HG03432 (cell line): ENCODE results near the gene WAC.
A peak's percentile ranks its signal among the peaks of the same experiment; 100 is the strongest.

Source experiments
- ATAC-seq: cut with Tn5 transposase; IDR thresholded peaks from one replicate; pipeline ENCODE4 v1.9.1; 2021; ENCODE audit warnings: mild to moderate bottlenecking, moderate library complexity; ENCODE audit not compliant: unreplicated experiment

WAC gene

GRCh38 chr10:28530751-28531150, 2.2 kb upstream of the WAC start:
- no peak for ATAC-seq

DNA sequence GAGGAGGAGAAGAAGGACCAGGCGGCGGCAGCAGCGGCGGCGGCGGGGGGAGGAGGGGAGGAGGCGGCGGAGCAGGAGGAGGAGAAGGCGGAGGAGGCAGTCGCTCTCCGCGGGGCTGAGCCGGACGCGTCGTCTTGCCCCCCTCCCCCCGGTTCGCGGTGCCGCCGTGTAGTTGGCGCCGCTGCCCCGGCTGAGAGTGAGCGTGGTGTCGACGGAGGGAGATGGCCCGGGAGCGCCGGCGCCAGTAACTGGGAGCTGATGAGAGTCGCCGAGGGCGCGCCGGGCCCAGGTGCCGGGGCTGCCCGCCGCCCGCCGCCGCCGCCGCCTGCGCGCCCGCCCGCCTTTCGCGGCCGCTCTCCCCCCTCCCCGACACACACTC, 257 bp downstream of the WAC start:
- peak; percentile 5 for ATAC-seq

DNA sequence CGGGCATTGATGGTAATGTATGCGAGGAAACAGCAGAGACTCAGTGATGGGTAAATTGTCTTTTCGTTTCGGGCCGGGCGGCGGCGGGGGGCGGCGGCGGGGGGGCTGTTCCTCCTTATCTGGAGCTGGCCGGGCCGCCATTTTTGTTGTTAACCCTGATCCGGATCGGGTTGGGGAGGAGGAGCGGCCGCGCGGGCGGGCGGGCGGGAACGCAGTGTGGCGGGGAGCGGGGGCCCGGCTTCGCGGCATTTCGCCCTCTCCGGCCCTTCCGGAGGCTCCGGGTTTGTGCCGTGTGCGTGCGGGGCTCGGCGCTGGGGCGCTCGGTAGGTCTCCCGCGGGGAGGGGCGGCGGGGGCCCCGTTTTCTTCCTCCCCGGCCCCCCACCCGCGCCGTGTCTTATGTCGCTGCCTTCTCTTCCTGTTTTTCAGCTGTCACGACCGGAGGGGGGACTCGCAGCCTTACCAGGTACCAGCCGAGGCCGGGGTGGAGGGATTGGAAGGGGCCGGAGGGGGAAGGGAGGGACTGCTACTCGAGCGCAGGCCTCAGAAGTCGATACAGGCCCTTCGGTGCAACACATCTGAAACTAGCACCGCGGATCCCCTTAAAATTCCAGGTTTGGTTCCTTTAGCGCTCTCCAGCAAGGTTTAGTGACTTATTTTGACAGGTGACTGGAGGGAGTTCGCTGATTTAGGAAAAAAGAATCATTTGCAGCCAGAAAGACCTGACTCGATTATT, 820 bp downstream of the WAC start:
- peak; percentile 24 for ATAC-seq

DNA sequence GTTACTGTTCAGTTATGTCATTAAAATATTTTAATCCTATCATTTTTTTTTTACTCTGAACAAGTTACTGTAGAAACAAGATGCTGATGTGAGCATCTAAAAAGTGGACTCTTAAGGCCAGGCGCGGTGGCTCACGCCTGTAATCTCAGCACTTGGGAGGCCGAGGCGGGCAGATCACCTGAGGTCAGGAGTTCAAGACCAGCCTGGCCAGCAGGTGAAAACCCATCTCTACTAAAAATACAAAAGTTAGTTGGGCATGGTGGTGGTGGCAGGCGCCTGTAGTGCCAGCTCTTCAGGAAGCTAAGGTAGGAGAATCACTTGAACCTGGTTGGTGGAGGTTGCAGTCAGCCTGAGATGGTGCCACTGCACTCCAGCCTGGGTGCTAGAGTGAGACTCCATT, 2.9 kb downstream of the WAC start:
- no peak for ATAC-seq

DNA sequence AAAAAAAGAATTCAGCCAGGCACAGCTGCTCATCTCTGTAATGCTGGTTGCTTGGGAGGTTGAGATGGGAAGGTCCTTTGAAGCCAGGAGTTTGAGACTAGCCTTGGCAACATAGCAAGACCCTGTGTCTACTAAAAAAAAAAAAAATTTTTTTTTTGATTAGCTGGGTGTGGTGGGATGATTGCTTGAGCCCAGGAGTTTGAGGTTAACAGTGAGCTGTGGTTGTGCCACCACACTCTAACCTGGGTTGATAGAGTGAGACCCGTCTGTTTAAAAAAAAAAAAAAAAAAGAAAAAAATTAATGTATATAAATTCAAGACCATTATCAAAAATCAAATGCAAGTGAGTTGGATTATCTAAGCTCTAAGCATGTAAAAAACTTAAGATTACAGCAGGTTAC, 5.7 kb downstream of the WAC start:
- ATAC-seq, result no peak

DNA sequence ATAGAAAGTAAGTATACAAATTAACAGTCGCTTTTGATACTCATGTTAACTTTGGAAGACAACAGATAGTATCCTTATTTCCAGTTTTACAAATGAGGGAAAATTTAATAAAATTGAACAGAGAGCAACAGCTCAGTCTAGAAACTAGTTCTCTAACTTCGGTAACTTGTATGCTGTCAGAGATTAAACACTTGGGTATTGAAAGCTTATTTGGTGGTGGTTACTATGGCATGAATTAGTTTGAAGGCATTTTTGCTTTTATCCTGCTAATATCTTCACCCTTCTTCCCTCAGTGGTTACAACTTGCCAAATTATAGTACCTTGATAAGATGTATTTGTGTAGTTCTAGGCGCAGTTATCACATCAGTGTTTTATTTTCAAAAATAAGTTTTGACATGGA, 7.2 kb downstream of the WAC start:
- ATAC-seq, result no peak

DNA sequence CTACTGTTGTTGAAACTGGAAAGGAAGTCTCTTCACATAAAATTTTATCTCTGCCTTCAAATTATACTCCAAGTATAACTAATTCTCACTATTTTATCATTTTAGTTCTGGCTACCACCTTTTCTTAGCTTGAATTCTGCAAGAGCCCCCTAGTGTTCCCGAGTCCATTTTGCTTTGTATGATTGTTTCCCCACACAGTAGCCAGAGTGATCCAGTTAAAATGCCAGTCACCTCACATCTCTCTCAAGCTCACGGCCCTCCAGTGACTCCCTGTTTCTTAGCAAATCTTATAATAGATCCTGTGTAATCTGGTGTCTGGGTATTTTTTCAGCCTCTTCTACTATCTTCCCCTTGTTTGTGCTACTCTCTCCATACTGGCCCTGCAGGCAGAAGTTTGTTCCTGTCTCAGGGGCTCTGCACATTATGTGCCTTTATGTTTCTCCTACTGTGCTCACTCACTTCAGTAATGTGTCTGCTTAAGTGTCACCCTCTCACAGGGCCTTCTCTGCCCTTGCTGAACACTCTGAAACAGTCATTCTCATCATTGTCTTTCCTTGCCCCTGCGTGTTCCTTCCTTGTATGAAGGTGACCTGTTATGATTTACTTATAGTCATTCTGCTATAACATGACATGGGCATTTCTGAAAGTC, 8.9 kb downstream of the WAC start:
- no peak for ATAC-seq

- ATAC-seq, result no peak
Measured at GRCh38 chr10:28542728-28543127, 9.8 kb downstream of the WAC start.

GRCh38 chr10:28544058-28544457, 11.1 kb downstream of the WAC start:
- no peak for ATAC-seq

DNA sequence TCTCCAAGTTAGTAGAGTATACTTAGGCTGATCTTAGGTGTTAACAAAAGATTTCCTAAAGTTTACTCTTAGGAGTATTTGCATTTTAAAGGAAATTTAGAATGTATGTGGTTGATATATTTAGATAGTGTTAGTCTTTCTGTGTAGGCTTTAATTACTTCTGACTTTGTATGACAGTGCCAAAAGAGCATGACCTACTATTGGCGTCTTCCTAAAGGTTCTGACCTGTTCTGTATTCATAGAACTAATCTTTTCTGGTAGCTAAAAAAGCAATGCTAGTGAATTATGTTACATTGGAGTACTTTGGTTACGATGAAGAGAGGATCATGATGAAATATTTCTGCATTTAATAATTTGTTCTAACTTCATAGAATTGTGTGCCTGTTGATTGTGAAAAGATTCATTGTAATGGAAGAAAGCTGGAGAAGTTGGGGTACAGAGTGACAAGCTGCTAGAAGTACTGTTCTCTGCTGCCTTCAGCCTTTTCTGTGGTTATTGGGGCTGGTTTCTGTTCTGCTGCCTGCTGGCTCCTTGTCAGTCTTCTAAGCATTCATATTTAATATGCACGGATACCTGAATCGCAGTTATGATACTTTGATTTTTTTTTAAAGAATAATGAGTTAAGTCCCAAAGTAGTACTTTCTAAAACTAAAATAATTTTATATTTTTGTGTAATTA, 13.2 kb downstream of the WAC start:
- peak; percentile 76 for ATAC-seq

DNA sequence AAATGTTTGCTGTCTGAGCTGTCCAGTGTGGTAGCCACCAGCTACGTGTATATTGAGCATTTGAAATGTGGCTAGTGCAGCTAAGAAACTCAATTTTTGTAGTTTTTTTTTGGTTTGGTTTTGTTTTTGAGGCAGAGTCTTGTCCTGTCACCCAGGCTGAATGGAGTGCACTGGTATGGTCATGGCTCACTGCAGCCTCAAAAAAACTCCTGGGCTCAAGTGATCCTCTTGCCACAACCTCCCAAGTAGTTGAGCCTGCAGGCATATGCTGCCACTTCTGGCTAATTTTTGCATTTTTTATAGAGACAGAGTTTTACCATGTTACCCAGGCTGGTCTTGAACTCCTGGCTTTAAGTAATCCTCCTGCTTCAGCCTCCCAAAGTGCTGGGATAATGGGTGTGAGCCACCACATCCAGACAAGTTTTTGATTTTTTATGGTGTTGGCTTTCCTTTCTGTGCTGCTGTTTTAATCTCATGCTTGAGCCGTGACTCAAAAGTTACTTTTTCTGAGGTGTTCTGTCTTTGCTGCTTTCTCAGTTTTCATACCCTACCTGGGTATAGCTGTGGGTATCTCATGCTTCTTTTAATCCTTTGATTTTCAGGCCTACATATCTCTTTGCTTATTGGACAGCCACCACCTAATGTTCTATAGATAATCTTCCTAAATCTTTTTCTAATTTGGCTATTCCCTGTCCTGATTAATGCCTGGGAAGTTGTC, 16.0 kb downstream of the WAC start:
- ATAC-seq, result no peak

GRCh38 chr10:28551086-28551485, 18.2 kb downstream of the WAC start:
- ATAC-seq, result no peak

DNA sequence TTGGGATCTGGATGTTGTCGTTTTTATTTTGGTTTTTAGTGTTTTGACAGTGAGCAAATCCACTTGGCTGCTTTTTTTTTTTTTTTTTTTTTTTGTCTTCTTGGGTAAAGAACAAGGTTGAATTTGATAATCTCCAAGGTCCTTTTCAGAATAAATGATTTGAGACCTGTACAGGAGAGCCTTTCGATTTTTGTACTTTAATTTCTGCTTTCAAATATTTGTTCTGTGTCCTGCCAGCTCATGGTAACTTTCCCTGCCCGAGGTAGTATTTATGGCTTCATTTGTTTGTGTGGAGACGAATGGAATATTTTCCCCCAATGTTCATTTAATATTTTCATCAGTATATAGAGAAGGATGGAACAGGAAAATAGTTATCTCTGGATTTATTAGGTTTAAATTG, 19.9 kb downstream of the WAC start:
- ATAC-seq, result no peak

GRCh38 chr10:28554009-28554408, 21.1 kb downstream of the WAC start:
- no peak for ATAC-seq

DNA sequence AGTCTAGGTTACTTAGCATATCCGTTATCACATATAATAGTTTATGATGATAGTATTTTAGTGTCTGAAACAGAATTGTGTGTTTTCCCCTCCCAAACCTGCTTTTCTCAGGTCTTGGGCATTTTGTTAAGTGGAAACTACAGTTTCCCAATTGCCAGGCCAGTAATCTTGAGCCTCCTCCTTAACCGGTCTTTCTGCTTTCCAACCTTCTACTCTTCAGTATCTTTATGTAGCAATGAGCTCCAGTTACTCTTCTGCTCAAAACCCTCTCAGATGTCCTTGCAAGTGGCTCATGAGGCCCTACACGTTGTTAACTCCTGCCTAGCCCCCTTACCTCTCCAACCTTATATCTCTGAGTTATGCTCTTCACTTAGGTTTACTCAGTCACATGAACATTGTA, 22.0 kb downstream of the WAC start:
- no peak for ATAC-seq

GRCh38 chr10:28555358-28555757, 22.4 kb downstream of the WAC start:
- ATAC-seq, result no peak

DNA sequence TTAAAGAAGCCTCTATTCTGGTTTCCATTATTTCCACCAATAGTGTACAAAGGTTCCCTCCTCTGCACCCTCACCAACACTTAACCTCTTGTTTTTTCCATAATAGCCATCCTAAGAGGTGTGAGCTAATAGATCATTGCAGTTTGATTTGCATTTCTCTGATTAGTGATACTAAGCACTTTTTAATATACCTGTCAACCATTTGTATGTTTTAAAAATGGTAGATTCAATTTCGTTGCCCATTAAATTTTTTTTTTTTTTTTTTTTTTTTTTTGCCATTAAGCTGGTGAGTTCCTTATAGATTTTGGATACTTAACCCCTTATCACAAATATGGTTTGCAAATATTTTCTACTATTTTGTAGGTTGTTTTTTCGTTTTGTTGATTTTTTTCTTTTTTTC, 23.2 kb downstream of the WAC start:
- ATAC-seq, result no peak

- no peak for ATAC-seq
Measured at GRCh38 chr10:28558186-28558585, 25.3 kb downstream of the WAC start.

DNA sequence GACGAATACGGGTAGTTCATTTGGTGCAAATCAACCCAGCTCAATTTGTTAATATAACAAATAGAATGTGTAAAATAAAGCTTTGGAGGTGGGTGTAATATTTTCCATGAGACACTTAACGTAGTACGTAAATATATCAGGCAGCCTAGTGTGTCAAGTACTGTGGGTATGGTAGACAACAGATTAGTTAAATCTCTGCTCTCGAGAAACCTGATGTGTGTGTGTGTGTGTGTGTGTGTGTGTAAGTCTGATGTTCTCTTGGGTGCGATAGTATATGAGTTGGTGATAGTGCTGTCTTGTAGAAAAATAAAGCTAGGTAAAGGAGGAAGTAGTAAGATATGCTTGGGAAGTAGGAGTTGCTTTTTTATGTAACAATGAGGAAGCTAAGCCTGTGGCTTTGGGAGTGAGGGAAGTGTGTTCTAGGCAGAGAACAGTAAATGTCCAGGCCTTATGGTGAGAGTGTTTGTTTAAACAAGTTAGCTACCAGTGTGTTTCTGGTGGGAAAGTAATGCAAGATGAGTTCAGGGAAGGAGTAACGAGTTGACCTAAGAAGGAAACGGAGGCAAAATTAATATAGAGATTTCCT, 26.1 kb downstream of the WAC start:
- ATAC-seq, result no peak

- no peak for ATAC-seq
Measured at GRCh38 chr10:28559618-28560017, 26.7 kb downstream of the WAC start.

GRCh38 chr10:28560617-28561016, 27.7 kb downstream of the WAC start:
- ATAC-seq, result no peak
